Esophagus (tissue), 2 donors: ENCODE data around the gene PIK3R6. TPM values are rescaled to one million over a fixed set of nuclear protein-coding genes. Genes with fewer than 3 reads are reported as not detected.

Experiments used
- H3K27ac ChIP-seq, 2 donors: one replicate each; pipeline ENCODE4 v1.5.1; 2013; ENCODE audit warnings: low read depth in 2 of 2, mild to moderate bottlenecking in 2 of 2, inconsistent platforms in 1 of 2, low read length in 1 of 2, moderate library complexity in 1 of 2
- H3K27me3 ChIP-seq, 2 donors: one replicate each; pipeline ENCODE4 v1.6.1; 2013; ENCODE audit warnings: low read length in 2 of 2, control low read depth in 1 of 2, mild to moderate bottlenecking in 1 of 2; ENCODE audit not compliant: insufficient read depth in 2 of 2, control insufficient read depth in 1 of 2
- H3K36me3 ChIP-seq, 2 donors: one replicate each; pipeline ENCODE4 v1.6.1; 2013; ENCODE audit warnings: low read length in 1 of 2; ENCODE audit not compliant: control insufficient read depth in 2 of 2, insufficient read depth in 2 of 2
- H3K4me1 ChIP-seq, 2 donors: one replicate each; pipeline ENCODE4 v1.6.1; 2013; ENCODE audit warnings: low read length in 1 of 2; ENCODE audit not compliant: control insufficient read depth in 2 of 2, insufficient read depth in 2 of 2
- H3K4me3 ChIP-seq, 2 donors: one replicate each; pipeline ENCODE4 v1.5.1; 2013; ENCODE audit warnings: low read length in 2 of 2, mild to moderate bottlenecking in 2 of 2, low read depth in 1 of 2, moderate library complexity in 1 of 2
- H3K9me3 ChIP-seq, 2 donors: one replicate each; pipeline ENCODE4 v1.6.1; 2013; ENCODE audit warnings: mild to moderate bottlenecking in 2 of 2, low read depth in 1 of 2, low read length in 1 of 2, moderate library complexity in 1 of 2; ENCODE audit not compliant: control insufficient read depth in 2 of 2, insufficient read depth in 1 of 2
- WGBS, 2 donors: extraction: QIAGEN DNeasy Blood & Tissue Kit; methylation state at CpG; one replicate each; pipeline ENCODE4 v1.1.7; 2013; 5-methylcytosine and 5-hydroxymethylcytosine counted together
- polyA plus RNA-seq, 2 donors: library from polyadenylated mRNA; stranded (reverse); fragments of 200-250 nt; gene quantifications; one replicate each; pipeline ENCODE4 v1.2.3, GENCODE V29; 2013
- donor health status: healthy with polysubstance abuse.
- donor health status: Bipolar disorder and iron deficiency.

The PIK3R6 gene
- polyA plus RNA-seq, 2 donors = 0.39 to 0.59 TPM

GRCh38 chr17:8869114-8869815 is 1.8 kb upstream of the PIK3R6 start:
- Histone ChIP-seq H3K27ac (no peak overlapping the region), H3K9me3 (no peaks in the 10 kb centered on the region), H3K27me3 (no peaks in the 10 kb centered on the region), H3K4me1 (no peaks in the 10 kb centered on the region), H3K4me3 (no peak overlapping the region), H3K36me3 (no peaks in the 10 kb centered on the region)
- 68 to 74% methylated on average over 11 of the region's 11 CpGs for WGBS, 2 donors

DNA sequence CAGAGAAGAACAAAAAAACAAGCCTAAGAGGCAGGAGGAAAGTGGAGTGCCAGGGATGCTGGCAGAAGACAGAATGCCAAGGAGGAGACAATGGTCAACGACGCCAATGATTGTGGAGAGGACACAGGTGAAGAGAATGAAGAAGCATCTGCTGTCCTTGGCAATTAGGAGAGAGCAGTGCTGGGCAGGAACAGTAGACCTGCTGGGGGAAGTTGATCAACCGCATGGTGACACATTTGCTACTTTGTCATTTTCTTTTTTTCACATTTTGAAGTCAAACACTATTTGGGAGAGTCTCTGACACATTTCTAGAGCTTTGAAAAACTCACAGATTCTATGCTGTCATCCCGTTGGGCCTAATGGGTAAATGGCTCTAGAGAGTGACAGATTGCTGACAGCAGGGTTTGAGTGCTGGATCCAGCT is 1.1 kb upstream of the PIK3R6 start:
- H3K9me3 ChIP-seq = no peaks in the 10 kb centered on the region
- no peak overlapping the region for H3K27ac ChIP-seq
- 70 to 73% methylated on average over 4 of the region's 4 CpGs for WGBS, 2 donors
- H3K4me3 ChIP-seq = no peak overlapping the region
- H3K36me3 ChIP-seq = no peaks in the 10 kb centered on the region
- no peaks in the 10 kb centered on the region for H3K4me1 ChIP-seq
- H3K27me3 ChIP-seq = no peaks in the 10 kb centered on the region

- no peak overlapping the region for H3K27ac ChIP-seq
- 91 to 100% methylated on average over 1 of the region's 1 CpG for WGBS, 2 donors
Measured at GRCh38 chr17:8868092-8868491, 618 bp upstream of the PIK3R6 start.

GRCh38 chr17:8865811-8866210 is 1.7 kb downstream of the PIK3R6 start:
- H3K9me3 ChIP-seq = no peaks in the 10 kb centered on the region
- H3K4me1 ChIP-seq = peaks cover 0 to 3% of the 10 kb centered on the region in 2 donors
- H3K4me3 ChIP-seq = no peak overlapping the region
- H3K36me3 ChIP-seq = no peaks in the 10 kb centered on the region
- no peak overlapping the region for H3K27ac ChIP-seq
- WGBS, 2 donors = 86 to 87% methylated on average over 7 of the region's 7 CpGs
- no peaks in the 10 kb centered on the region for H3K27me3 ChIP-seq

More at GRCh38 chr17:8868092-8868491, 618 bp upstream of the PIK3R6 start:
- H3K36me3 ChIP-seq = no peaks in the 10 kb centered on the region
- no peaks in the 10 kb centered on the region for H3K9me3 ChIP-seq
- no peaks in the 10 kb centered on the region for H3K27me3 ChIP-seq
- no peaks in the 10 kb centered on the region for H3K4me1 ChIP-seq
- H3K4me3 ChIP-seq = no peak overlapping the region

GRCh38 chr17:8865385-8865784 is 2.1 kb downstream of the PIK3R6 start:
- H3K36me3 ChIP-seq = no peaks in the 10 kb centered on the region
- 55 to 56% methylated on average over 6 of the region's 6 CpGs for WGBS, 2 donors

DNA sequence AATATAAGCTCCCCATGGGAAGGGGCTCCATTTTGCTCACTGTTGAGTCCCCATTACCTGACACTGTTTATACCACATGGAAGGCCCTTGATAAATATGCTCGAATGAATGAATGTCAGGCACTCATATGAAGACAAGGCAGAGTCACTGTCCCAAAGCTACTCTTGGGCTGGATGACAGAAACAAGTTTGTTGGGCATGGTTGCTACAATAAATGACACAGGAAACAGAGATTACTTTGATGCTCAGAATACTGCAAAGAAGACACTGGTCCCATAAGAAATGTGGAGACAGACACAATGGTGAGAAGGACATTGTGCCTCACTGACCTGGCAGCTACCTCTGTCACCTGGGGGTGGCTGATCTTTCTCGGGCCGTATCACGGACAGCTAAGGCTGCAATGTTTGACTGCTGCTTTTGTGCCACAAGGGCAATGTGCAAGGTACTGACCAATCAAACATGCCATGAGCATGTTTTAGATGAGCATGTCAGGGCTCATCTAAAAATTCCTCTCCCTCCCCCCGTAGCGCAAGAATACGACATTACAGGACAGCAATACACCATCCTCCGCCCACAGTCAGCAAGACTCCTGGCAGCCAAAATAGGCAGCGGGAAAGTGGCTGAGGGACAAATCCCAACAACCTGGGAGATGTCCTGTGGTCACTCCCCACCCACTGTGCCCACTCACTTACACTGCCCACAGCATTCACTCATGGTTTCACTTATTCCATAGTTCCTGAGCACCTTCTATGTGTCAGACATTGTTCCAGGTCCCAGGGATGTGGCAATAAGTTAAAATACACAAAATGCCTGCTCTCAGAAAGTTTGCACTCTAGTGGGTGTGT is 5.0 kb downstream of the PIK3R6 start:
- Histone ChIP-seq H3K9me3 (no peaks in the 10 kb centered on the region), H3K4me1 (peaks cover 0 to 4% of the 10 kb centered on the region in 2 donors), H3K27ac (no peak overlapping the region), H3K36me3 (no peaks in the 10 kb centered on the region), H3K27me3 (no peaks in the 10 kb centered on the region), H3K4me3 (no peak overlapping the region)
- WGBS, 2 donors = 57 to 65% methylated on average over 9 of the region's 9 CpGs

More at GRCh38 chr17:8865385-8865784, 2.1 kb downstream of the PIK3R6 start:
- Histone ChIP-seq H3K4me3 (no peak overlapping the region), H3K27ac (no peak overlapping the region), H3K4me1 (peaks cover 0 to 3% of the 10 kb centered on the region in 2 donors), H3K27me3 (no peaks in the 10 kb centered on the region), H3K9me3 (no peaks in the 10 kb centered on the region)

- Histone ChIP-seq H3K36me3 (no peaks in the 10 kb centered on the region), H3K27me3 (no peaks in the 10 kb centered on the region), H3K9me3 (no peaks in the 10 kb centered on the region), H3K4me3 (no peak overlapping the region), H3K27ac (no peak overlapping the region), H3K4me1 (peaks cover 0 to 4% of the 10 kb centered on the region in 2 donors)
- 70 to 79% methylated on average over 7 of the region's 7 CpGs for WGBS, 2 donors
Measured at GRCh38 chr17:8861495-8862181, 5.8 kb downstream of the PIK3R6 start.

- H3K9me3 ChIP-seq = no peaks in the 10 kb centered on the region
- H3K27ac ChIP-seq = no peak overlapping the region
- H3K27me3 ChIP-seq = no peaks in the 10 kb centered on the region
- H3K4me3 ChIP-seq = no peak overlapping the region
- 88 to 89% methylated on average over 14 of the region's 14 CpGs for whole genome bisulfite sequencing, 2 donors
- peaks cover 0 to 4% of the 10 kb centered on the region in 2 donors for H3K4me1 ChIP-seq
- H3K36me3 ChIP-seq = no peaks in the 10 kb centered on the region
Measured at GRCh38 chr17:8859804-8860430, 7.6 kb downstream of the PIK3R6 start.
